Hypothalamus (tissue), 51 donors: Measurements from ENCODE around the gene SLC7A8.
"Not testable (repeated sequence)": the region's sequence is repeated elsewhere in the genome, so short reads cannot be mapped to it uniquely, and the experiment has no call there.

ENCODE experiments used
- DNase-seq, 51 donors: peaks; one replicate each; lab custom pipeline; 2025; lab: John Stamatoyannopoulos, UW

SLC7A8 gene

DNA sequence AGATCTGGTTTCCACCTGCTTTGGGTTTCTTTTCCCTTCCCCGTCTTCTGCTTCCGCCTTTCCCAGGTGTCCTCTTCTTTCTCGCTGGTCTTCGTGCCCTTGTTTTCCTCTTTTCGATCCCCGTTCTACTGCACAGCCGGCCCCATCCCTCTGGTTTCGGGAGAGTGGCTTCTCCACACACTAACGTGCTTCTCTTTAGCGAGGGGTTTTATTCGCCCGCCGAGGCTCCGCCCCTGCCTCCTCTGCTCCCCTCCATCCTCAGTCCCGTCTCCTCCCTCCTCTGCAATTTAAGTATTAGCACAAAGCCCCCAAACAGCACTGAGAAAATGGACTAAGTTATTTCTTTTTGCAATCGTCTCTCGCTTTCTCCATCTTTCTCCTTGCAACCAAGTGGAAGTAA, at the start of gene SLC7A8:
SLC7A8 (minus strand) TSS at position 182 of the 400 bp plus-strand sequence. CDS start 746 bp downstream, outside the sequence.
- peak in 37 of 51 donors; percentile 6 to 72 (median 36) for DNase-seq

DNA sequence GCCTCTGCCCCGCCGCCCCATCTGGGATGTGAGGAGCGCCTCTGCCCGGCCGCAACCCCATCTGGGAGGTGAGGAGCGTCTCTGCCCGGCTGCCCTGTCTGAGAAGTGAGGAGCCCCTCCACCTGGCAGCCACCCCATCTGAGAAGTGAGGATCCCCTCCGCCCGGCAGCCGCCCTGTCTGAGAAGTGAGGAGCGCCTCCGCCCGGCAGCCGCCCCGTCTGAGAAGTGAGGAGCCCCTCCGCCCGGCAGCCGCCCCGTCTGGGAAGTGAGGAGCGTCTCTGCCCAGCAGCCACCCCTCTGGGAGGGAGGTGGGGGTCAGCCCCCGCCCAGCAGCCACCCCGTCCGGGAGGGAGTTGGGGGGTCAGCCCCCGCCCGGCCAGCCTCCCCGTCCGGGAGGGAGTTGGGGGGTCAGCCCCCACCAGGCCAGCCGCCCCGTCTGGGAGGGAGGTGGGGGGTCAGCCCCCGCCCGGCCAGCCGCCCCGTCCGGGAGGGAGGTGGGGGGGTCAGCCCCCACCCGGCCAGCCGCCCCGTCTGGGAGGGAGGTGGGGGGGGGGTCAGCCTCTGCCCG, 48.9 kb upstream of the SLC7A8 start:
- not testable (repeated sequence) for DNase-seq

DNA sequence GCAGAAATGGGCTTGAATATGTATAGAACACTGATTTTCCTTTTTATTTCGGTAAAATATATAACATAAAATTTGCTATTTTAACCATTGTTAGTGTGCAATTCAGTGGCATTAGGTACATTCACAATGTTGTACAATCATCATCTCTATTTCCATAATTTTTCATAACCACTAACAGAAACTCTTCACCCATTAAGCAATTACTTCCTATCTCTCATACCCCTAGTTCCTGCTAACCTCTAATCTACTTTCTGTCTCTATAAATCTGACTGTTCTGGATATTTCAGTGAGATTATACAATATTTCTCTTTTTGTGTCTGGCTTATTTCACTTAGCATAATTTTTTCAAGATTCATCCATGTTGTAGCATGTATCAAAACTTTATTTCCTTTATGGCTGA, 45.4 kb upstream of the SLC7A8 start:
- no peak for DNase-seq

DNA sequence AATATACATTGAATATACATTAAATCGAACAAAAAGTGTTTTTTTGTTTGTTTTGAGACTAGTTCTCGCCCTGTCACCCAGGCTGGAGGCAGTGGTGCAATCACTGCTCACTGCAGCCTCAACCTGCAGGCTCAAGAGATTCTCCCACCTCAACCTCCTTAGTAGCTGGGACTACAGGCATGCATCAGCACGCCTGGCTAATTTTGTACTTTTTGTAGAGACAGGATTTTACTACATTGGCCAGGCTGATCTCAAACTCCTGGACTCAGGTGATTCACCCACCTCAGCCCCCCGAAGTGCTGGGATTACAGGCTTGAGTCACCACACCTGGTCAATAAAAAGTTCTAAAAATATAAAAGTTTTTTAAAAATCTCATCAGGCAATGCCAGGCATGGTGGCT, 44.1 kb upstream of the SLC7A8 start:
- DNase-seq, result no peak

DNA sequence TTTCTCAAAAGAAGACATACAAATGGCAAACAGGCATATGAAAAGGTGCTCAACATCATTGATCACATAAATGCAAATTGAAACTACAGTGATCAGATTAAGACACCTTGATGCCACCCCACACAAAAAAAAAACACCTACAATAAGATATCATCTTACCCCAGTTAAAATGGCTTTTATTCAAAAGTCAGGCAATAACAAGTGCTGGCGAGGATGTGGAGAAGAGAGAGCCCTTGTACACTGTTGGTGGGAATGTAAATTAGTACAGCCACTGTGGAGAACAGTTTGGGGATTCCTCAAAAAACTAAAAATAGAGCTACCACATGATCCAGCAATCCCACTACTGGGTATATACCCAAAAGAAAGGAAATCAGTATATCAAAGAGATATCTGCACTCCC, 41.5 kb upstream of the SLC7A8 start:
- not testable (repeated sequence) for DNase-seq

DNA sequence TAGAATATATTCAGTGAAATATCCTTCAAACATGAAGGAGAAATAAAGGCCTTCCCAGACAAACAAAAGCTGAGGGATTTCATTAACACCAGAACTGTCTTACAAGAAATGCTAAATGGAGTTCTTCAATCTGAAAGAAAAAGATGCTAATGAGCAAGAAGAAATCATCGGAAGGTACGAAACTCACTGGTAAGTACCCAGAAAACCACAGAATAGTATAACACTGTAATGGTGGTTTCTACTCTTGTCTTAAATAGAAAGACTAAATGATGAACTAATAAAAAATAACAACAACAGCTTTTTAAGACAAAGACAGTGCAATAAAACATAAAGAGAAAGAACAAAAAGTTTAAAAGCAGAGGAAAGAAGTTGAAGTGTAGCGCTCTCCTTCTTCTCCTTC, 35.6 kb upstream of the SLC7A8 start:
- DNase-seq, result no peak

DNA sequence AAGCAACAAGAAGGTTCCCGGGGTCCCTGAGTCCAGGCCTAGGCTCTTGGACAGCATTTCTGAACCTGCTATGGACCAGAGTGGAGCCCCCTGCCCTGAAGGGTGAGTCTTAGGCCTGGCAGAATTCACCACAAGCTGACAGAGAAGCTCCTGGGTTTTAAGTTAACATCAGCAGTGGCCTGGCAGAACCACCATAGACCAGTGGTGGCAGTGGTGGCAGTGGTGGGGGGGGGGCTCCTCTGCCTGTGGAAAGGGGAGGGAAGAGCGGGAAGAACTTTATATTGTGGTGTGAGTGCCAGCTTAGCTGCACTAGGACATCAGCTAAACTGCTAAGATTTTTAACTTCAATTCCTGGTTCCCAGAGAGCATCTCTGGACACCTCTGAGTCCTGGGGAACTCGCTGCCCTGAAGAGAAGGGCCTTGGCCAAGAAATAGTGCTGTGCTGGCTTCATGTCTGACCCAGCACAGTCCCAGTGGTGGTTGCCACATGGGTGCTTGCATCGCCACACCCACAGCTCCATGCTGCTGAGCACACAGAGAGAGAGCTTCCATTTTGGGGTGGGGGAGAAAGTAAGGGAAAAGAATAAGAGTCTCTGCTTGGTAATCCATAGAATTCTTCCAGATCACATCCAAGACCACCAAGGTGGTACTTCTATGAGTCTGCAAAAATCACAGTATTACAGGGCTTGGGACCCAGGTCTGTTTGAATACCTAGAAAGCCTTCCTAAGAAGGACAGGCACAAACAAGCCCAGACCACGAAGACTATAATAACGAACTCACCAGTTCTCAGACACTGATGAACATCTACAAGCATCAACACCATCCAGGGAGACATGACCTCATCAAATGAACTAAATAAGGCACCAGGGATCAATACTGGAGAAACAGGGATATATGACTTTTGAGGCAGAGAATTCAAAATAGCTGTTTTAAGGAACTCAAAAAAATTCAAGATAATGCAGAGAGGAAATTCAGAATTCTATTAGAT, 33.9 kb upstream of the SLC7A8 start:
- no peak for DNase-seq

DNA sequence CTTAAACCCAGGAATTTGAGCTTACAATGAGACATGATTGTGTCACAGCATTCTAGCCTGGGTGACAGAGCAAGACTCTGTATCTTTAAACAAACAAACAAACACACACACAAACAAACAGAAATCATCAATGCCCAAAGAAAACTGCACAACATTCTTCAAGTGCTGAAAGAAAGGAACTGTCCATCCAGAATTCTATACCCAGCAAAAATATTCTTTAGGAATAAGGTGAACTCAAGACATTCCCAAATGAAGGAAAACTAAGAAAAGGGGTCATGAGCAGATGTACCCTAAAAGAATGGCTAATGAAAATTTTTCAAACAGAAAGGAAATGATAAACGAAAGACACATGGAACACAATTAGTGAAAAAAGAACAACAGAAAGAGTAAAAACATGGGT, 32.0 kb upstream of the SLC7A8 start:
- no peak for DNase-seq

DNA sequence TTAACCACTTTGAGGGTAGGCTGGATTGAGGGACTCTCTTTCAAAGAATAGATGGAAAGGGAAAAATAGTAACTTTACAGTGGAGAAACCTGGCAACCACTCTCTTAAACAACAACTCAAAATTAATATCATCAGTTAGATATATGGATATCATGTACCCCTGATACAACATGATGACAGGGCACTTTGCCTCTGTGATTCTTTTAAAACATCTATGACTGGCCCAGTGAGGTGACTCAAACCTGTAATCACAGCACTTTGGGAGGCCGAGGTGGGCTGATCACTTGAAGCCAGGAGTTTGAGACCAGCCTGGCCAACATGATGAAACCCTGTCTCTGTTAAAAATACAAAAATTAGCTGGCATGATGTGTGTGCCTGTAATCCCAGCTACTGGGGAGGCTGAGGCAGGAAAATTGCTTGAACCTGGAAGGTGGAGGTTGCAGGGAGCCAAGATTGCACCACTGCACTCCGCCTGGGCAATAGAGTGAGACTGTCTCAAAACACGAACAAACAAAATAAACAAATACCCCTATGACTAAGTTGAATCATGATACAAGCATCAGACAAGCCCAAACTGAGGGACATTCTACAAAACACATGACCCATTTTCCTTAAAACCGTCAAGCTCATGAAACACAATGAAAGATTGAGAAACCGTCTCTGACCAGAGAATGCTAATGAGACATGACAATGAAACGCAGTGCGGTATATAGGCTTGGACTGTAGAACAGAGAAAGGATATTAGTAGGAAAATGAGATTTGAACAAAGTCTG, 26.4 kb upstream of the SLC7A8 start:
- no peak for DNase-seq

DNA sequence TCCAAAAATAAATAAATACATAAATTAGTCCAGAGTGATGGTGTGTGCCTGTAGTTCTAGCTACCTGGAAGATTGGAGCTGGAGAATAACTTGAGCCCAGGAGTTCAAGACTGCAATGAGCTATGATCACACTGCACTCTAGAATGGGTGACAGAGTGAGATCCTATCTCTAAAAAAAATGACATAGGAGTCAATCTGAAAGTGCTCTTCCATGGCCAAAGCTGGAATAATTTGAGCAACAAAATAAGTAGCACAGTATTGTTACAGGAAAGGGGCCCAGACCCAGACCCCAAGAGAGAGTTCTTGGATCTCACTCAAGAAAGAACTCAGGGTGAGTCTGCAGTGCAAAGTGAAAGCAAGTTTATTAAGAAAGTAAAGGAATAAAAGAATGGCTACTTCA, 24.9 kb upstream of the SLC7A8 start:
- DNase-seq, result no peak

DNA sequence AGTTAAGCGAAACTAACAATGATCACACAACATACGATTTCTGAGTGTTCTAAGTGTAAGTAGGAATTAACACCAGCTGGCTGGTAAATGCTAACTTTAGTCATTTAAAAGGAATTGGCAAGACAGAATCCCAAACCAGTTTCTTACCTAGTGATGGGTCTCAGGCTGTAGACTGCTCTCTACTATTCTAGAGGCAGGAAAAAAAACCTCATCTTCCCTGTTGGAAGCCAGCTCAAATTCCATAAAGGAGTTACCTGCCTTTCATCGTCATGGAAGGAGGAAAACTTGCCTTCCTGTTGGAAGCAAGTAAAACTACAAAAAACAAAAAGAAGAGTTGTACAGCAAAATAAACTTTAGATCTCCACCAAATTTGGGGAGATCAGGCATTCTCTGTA, 23.7 kb upstream of the SLC7A8 start:
- DNase-seq, result no peak

DNA sequence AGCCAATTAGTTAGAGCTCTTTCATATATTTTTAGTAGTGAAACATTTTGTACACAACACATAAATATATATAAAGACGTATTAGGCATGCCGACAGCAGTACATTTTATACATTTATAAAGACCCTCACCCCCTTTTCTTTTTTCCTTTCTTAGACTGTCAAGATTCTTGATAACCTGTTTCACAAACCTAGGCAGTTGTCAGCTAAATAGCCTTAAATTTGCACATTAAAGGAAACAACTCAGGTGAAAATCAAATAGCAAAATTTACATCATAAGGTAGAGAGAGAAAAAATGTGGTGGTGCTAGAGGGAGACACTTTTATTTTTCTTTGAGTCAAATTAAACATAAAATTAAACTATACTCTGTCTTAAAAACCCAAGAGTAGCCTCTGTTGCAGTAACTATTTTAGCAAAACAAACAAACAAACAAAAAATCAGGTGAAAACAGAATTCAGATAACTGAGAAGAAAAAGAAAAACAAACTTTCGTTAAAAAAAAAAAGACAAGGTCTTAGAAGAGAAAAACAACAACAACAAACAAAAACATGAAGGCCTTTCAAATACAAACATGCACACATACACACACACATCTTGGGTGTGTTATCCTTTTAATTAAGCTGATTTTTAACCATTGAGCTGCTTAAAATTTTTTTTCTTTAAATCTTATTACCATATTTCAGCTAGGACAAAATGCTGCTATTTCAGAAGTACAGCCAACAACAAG, 23.1 kb upstream of the SLC7A8 start:
- no peak for DNase-seq

DNA sequence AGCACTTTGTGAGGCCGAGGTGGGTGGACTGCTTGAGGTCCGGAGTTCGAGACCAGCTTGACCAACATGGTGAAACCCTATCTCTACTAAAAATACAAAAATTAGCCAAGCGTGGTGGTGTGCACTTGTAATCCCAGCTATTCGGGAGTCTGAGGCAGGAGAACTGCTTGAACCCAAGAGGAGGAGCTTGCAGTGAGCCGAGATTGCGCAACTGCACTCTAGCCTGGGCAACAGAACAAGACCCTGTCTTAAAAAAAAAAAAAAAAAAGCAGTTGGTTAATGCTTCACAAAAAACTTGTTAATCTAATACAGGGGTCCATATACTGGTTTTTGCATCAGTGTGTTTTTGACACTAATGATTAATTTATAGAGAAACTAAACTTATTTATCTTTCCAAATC, 18.5 kb upstream of the SLC7A8 start:
- no peak for DNase-seq

DNA sequence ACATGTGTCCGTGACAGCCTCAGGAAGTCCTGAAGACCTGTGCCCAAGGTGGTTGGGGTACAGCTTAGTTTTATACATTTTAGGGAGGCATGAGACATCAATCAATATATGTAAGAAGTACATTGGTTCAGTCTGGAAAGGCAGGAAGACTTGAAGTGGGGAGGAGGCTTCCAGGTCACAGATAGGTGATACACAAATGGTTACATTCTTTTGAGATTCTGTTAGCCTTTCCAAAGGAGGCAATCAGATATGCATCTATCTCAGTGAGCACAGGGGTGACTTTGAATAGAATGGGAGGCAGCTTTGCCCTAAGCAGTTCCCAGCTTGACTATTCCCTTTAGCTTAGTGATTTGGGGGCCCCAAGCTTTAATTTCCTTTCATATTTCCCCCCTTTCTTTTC, 15.7 kb upstream of the SLC7A8 start:
- not testable (repeated sequence) for DNase-seq

DNA sequence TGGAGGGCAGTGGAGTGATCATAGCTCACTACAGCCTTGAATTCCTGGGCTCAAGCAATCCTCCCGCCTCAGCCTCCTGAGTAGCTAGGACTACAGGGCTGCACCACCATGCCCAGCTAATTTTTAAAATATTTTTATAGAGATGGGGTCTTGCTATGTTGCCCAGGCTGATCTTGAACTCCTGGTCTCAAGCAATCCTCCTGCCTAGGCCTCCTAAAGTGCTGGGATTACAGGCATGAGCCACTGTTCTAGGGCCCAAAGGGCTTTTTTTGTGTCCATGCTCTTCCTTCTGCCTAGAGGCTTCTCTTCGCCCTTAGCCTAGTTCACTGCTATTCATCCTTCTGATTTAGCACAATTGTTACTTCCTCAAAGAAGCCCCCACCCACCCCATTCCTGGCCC, 13.0 kb upstream of the SLC7A8 start:
- DNase-seq, result not testable (repeated sequence)

DNA sequence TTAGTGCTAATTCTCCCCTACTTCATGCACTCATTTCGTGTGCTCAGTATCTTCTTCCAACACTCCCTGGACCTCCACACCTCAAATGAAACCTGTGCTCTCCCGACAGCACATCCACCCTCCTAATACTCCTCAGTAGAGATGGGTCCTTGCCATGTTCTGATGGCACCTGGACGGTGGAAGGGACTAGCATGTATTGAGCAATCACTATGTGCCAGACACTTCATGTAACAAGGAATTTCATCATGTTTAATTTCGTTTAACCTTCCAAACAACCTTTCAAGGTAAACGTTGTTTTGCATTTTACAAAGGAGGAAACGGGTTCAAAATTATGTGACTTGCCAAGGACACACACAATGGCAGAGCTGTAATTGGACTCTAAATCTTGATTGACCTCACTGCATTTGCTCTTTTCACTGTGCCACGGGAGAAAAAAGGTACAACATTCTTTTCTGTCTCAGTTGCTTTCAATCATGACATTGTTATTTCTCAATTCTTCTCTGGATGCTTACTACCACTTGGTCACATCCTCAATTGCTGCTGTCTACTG, 12.2 kb upstream of the SLC7A8 start:
- DNase-seq, result no peak

DNA sequence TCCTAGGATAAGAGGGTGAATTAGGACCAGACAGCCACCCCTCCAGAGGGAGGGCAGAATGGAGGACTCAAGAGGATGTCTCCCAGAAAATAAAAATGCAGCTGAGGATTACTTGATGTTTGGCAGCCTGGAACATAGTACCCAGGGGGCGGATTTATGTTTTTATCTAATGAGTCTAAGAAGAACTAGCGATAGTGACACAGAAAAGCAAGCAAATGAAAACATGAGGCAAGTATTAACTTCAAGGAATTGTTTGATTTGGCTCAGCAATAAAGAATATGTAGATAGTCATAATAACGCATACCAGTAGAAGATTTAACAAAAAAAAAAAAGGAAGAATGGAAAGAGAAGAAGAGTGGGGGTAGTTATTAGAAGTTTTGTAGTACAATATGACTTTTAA, 10.0 kb upstream of the SLC7A8 start:
- DNase-seq, result no peak

DNA sequence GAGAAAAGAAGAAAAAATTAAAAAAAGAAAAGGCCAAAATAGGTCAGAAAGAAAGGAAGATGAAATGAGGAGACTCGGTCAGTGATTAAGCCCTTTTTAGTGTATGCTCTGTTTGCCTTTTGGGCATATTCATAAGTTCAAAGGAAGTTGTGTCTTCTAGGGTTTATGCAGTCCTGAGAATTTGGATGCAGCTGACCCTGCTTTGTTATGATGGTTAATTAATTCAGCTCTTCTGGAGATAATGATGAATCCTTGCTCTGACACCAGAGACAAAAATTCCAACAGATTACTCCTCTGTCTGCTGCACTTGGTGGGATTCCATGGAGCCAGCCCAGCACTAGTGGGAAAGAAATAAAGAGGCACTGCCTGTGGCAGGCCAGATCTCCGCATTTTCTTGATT, 4.5 kb upstream of the SLC7A8 start:
- no peak for DNase-seq

DNA sequence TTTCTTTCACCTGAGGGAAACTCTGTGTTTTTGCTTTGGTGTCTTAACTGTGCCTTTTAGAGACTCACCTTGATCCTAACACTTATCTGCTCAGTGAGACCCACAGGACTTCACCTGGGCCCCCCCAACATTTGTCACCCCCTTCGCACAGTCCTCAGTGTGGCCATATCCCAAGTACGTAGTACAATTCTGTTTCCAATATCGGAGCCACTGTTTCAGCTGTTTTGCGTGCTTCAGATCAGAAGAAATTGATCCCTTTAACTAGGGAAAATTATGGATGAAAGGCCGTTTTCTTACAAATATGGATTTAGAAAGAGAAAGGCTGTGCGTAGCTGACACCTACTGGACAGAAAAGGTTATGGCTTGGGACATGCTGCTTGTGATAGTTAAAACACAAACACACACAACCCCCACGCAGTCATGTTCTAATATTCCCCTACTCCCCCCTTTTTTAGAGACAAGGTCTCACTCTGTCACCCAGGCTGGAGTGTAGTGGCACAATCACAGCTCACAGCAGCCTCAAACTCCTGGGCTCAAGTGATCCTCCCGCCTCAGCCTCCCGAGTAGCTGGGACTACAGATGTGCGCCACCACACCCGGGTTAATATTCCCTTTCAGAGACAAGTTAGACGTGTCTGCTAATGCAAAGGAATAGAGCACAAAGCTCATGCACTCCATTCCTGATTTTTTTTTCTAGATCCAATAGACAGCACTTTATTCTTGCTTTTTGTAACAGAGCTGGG, 3.6 kb upstream of the SLC7A8 start:
- peak in 12 of 51 donors; percentile 18 to 46 (median 30) for DNase-seq

DNA sequence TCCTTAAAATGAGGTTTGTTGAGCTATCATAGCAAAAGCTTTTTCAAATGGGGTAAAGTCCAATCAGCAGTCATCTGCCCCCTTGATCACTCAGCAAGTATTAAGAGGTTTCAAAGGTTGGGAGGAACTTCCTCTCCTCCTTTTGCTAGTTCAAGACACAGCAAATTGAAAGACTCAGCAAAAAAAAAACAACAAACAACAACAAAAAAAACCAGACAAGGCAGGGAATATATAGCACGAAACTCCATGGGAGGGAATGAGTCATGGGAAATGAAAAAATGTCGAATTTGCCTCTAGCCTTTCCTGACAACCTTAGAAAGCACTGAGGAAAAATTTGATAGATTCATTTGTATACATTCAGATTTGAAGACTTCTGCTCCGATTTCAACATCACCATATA, 1.6 kb upstream of the SLC7A8 start:
- DNase-seq, result no peak
